ENCODE measurements around the gene NSUN2. TPM values are rescaled to one million over a fixed set of nuclear protein-coding genes. Genes with fewer than 3 reads are reported as not detected.

Gene NSUN2
- total and polyA plus RNA-seq, 2 experiments from 2014 or later: 65.4 to 112 TPM

DNA sequence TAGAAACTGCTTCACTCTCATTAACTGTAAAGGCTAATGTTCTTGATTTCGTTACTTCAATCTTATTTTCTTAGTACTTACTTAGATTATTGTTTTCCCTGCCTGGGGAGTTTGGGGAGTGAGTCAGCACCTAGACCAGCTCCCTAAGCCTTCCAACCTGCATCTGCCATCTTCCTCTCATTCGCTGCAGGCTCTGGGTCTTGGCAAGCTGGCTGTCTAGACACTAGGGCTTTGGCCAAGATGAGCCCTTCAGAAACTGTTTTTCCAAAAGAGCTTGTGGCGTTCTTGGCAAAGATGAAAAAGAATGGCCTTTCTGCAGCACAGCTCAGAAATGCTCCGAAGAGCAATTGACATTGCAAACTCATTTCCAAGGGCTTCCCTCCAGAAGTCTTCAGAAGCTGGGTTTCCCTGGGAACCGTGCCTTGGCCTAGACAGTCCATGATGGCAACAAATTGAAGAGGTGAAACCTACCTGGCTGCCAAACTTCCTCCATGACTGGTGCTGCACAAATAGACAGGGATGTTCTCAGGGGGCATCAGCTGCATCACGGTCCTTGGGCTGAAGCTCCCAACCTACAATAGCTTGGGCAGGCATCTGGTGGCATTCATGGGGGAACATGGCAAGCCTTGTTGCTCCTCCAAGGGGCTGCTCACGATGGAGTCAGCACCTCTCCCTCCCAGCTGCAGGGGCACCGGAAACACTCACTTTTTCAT lies 76.6 kb downstream of the NSUN2 start:
- no peak for ATAC-seq
- H3K79me2 ChIP-seq (replicated peaks; ENCODE audit: insufficient read depth): no peaks in the 10 kb centered on the region

More for the DNA sequence above, 76.6 kb downstream of the NSUN2 start:
- Mint-ChIP-seq H3K36me3 (ENCODE audit: low read depth) (peaks cover 7% of the 10 kb centered on the region; the same call in 2 of the 3 replicates), H3K4me3 (no peak overlapping the region), H3K4me1 (no peaks in the 10 kb centered on the region), H3K27ac (no peak overlapping the region), H3K27me3 (ENCODE audit: insufficient read depth, low read depth, poor library complexity) (peaks cover 9% of the 10 kb centered on the region), H3K9me3 (peaks cover 35% of the 10 kb centered on the region)
- Histone ChIP-seq H3K27ac (ENCODE audit: low read depth) (no peak overlapping the region), H4K20me1 (replicated peaks; ENCODE audit: insufficient read depth) (no peaks in the 10 kb centered on the region), H3K4me2 (no peak overlapping the region), H2AFZ (no peak overlapping the region), H3F3A (replicated peaks; ENCODE audit: low read depth) (no peaks in the 10 kb centered on the region), H3K27me3 (ENCODE audit: insufficient read depth) (no peaks in the 10 kb centered on the region), H3K36me3 (ENCODE audit: insufficient read depth) (0 out of 2 replicates have a peak, but pooled peaks cover 5% of the 10 kb centered on the region), H3K9me2 (ENCODE audit: insufficient read depth) (no peaks in the 10 kb centered on the region), H3K4me1 (ENCODE audit: insufficient read depth) (no peaks in the 10 kb centered on the region), H3K4me3 (no peak overlapping the region)
- TF ChIP-seq ZNF462 (CRISPR knock-in tag; IDR thresholded peaks at IDR 0.05) (no peak), REST (IDR thresholded peaks at IDR 0.05; ENCODE audit: unreplicated experiment) (no peak), EZH2phosphoT487 (IDR thresholded peaks at IDR 0.05; ENCODE audit: unreplicated experiment) (no peak), JUNB (IDR thresholded peaks at IDR 0.05; ENCODE audit: unreplicated experiment) (no peak), ZNF114 (CRISPR knock-in tag; IDR thresholded peaks at IDR 0.05) (no peak), ZNF331 (CRISPR knock-in tag; IDR thresholded peaks at IDR 0.05; ENCODE audit: low read depth) (no peak), CREB1 (CRISPR knock-in tag; IDR thresholded peaks at IDR 0.05; ENCODE audit: low read depth) (no peak), EZH2 (IDR thresholded peaks at IDR 0.05; ENCODE audit: low read depth, unreplicated experiment) (no peak), STAT1 (IDR thresholded peaks at IDR 0.05; ENCODE audit: unreplicated experiment) (no peak), POLR2AphosphoS5 (IDR thresholded peaks at IDR 0.05; ENCODE audit: low read depth) (no peak), NANOG (IDR thresholded peaks at IDR 0.05; ENCODE audit: borderline replicate concordance) (no peak)
- TF ChIP-seq, protein P1, sequence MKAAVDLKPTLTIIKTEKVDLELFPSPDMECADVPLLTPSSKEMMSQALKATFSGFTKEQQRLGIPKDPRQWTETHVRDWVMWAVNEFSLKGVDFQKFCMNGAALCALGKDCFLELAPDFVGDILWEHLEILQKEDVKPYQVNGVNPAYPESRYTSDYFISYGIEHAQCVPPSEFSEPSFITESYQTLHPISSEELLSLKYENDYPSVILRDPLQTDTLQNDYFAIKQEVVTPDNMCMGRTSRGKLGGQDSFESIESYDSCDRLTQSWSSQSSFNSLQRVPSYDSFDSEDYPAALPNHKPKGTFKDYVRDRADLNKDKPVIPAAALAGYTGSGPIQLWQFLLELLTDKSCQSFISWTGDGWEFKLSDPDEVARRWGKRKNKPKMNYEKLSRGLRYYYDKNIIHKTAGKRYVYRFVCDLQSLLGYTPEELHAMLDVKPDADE (IDR thresholded peaks at IDR 0.05): no peak
- TF ChIP-seq, protein P2, sequence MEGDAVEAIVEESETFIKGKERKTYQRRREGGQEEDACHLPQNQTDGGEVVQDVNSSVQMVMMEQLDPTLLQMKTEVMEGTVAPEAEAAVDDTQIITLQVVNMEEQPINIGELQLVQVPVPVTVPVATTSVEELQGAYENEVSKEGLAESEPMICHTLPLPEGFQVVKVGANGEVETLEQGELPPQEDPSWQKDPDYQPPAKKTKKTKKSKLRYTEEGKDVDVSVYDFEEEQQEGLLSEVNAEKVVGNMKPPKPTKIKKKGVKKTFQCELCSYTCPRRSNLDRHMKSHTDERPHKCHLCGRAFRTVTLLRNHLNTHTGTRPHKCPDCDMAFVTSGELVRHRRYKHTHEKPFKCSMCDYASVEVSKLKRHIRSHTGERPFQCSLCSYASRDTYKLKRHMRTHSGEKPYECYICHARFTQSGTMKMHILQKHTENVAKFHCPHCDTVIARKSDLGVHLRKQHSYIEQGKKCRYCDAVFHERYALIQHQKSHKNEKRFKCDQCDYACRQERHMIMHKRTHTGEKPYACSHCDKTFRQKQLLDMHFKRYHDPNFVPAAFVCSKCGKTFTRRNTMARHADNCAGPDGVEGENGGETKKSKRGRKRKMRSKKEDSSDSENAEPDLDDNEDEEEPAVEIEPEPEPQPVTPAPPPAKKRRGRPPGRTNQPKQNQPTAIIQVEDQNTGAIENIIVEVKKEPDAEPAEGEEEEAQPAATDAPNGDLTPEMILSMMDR (conservative IDR thresholded peaks at IDR 0.05; ENCODE audit: low read depth in 2 of 2): no peak
- no peak for DNase-seq (ENCODE audit: low spot score)
